DMS114 treated with DMSO at 0.1 percent for 48 hours (cell line): ENCODE data around the gene CASS4.

Experiments used
- DNase-seq: peaks from one replicate; lab custom pipeline; 2025; ENCODE audit not compliant: unreplicated experiment; lab: John Stamatoyannopoulos, UW

The CASS4 gene

GRCh38 chr20:56501116-56501515, 89.1 kb downstream of the CASS4 start:
- no peak for DNase-seq

DNA sequence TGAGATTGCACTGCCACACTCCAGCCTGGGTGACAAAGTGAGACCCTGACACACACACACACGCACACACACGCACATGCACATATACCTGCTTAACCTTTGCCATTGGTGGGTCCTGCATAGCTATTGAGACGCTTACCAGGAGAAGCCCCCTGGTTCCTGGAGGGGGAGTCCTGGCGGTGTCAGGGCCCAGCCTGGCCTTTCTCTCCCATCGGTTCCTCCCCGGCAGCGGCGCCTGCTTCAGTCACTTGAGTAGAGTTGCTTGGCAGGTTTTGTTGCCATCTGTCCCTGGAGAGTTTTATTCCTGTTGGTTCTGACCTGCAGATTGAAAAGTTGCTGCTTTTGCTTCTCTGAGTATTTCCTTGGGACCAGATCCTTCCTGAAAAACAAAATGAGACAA, 91.9 kb downstream of the CASS4 start:
- no peak for DNase-seq

DNA sequence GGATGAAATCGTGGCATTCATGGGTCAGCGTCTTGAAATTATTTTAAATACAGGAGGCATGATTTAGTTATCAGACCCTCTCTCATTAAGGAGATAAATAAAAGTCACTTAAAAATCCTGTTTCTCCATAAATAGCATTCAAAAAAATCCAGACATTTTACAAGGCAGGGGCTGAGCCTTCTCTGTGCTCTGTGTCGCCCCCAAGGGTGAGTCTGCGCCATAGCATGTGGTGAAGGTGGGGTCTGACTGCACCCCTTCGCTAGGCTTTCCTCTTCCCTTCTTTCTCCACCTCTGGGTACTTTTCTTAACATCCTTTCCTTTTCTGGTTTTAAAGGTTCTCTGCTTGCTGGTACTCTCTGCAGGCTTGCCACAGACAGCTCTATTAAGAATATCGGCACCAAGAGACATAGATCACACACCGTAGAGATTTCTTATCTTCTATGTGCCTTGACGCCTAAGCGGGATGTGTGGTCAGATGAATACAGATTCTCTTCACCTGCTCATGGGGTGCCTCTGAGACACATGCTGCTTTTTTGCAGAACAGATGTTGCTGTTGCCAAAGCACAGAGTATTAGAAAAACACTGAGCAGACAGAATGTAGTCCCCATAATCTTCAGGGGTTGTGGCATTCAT, 92.4 kb downstream of the CASS4 start:
- DNase-seq: no peak

DNA sequence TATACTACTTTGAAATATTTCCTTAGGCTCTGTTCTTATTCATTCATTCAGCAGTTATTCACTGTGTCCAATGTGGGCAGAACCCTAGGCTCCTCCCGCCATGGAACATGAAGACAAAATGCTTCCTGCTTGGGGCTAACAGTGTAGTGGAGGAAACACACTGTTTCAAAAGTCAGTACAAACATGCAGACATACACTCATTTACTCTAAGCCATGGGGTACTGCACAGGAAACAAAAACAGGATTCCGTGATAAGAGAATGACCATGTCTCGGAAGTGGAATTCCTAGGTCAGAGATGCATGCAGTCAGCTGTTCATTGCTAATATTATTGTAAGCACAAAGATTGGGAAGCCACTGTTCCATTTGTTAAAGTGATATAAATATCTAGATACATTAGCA, 94.0 kb downstream of the CASS4 start:
- no peak for DNase-seq
